Endothelial cell of umbilical vein (primary cell): ENCODE results near the gene MPP4. TPM values are rescaled to one million over a fixed set of nuclear protein-coding genes. Genes with fewer than 3 reads are reported as not detected.

Source experiments
- BruUV-seq: library from RNA; stranded (reverse); fragments of 400-500 nt; replicated peaks from 2 replicates; lab custom pipeline; 2021; lab: Mats Ljungman, UMichigan
- CTCF ChIA-PET: fragments of 300-600, 350-600 bp; sonication (Branson Sonifier 250); formaldehyde crosslinking; loops from one replicate; lab custom pipeline; 2021; ENCODE audit warnings: antibody characterized with exemption, inconsistent platforms; lab: Charles Lee
- POLR2A ChIA-PET: fragments of 300-600, 350-600 bp; sonication (Branson Sonifier 250); formaldehyde crosslinking; loops from one replicate; lab custom pipeline; 2021; ENCODE audit warnings: antibody characterized with exemption, inconsistent platforms; lab: Charles Lee
- DNase-seq: peaks from one replicate; pipeline ENCODE4 v3.0.0-alpha.2; 2011; ENCODE audit warnings: low read depth, low spot score
- FAIRE-seq: peaks from 2 replicates; lab custom pipeline; 2011; peaks lifted over from hg19 to GRCh38; lab: Jason Lieb, UNC
- H2AFZ ChIP-seq: 2 replicates; pipeline ENCODE4 v1.6.0; 2012; ENCODE audit warnings: low read depth, low read length, control low read depth, inconsistent platforms
- H3K27ac ChIP-seq: 2 replicates; pipeline ENCODE4 v1.5.1; 2011; ENCODE audit warnings: low read depth, mild to moderate bottlenecking, control low read depth, low read length, moderate library complexity; ENCODE audit not compliant: insufficient read depth
- H3K27me3 ChIP-seq, 2 experiments: 2 replicates each; pipeline versions ENCODE4 v1.6.0 to v1.6.1; 2011; ENCODE audit warnings: low read length in 2 of 2, mixed read lengths in 1 of 2; ENCODE audit not compliant: control insufficient read depth in 2 of 2, insufficient read depth in 2 of 2
- H3K36me3 ChIP-seq, 2 experiments: 2 replicates in 1 of 2; 3 replicates in 1 of 2; pipeline ENCODE4 v1.5.1; 2011; ENCODE audit warnings: low read length in 2 of 2, mild to moderate bottlenecking in 1 of 2, moderate library complexity in 1 of 2; ENCODE audit not compliant: control insufficient read depth in 2 of 2, insufficient read depth in 2 of 2; ENCODE audit errors: extremely low read depth in 1 of 2
- H3K4me1 ChIP-seq: 3 replicates; pipeline ENCODE4 v1.5.1; 2011; ENCODE audit warnings: mild to moderate bottlenecking, low read length; ENCODE audit not compliant: control insufficient read depth, insufficient read depth; ENCODE audit errors: extremely low read depth
- H3K4me2 ChIP-seq: 2 replicates; pipeline ENCODE4 v1.6.1; 2011; ENCODE audit warnings: low read length, control low read depth, mixed read lengths; ENCODE audit not compliant: insufficient read depth
- H3K4me3 ChIP-seq, 3 experiments: fragments of 200-600 bp in 1 of 3; sonication (generic), shearing (Covaris generic) in 1 of 3; replicated peaks in 1 of 3; 2 replicates each; pipeline ENCODE4 v1.5.1; 2011 to 2016; ENCODE audit warnings: control low read depth in 3 of 3, low read length in 3 of 3, mild to moderate bottlenecking in 2 of 3, inconsistent platforms in 1 of 3, low read depth in 1 of 3, moderate library complexity in 1 of 3; ENCODE audit not compliant: insufficient read depth in 1 of 3
- H3K79me2 ChIP-seq: 2 replicates; pipeline ENCODE4 v1.6.0; 2012; ENCODE audit warnings: low read length, inconsistent platforms; ENCODE audit not compliant: control insufficient read depth, insufficient read depth
- H3K9ac ChIP-seq: replicated peaks from 2 replicates; pipeline ENCODE3; 2011; ENCODE audit warnings: low read length, control low read depth; ENCODE audit not compliant: insufficient read depth; ENCODE audit errors: extremely low read depth
- H3K9me1 ChIP-seq: replicated peaks from 3 replicates; pipeline ENCODE4 v1.6.0; 2011; ENCODE audit warnings: mild to moderate bottlenecking, low read length; ENCODE audit not compliant: control insufficient read depth, insufficient read depth; ENCODE audit errors: extremely low read depth
- H3K9me3 ChIP-seq: replicated peaks from 2 replicates; pipeline ENCODE4 v1.5.1; 2012; ENCODE audit warnings: low read length, inconsistent platforms; ENCODE audit not compliant: control insufficient read depth, insufficient read depth
- H4K20me1 ChIP-seq: replicated peaks from 2 replicates; pipeline ENCODE3; 2011; ENCODE audit warnings: mild to moderate bottlenecking, low read length; ENCODE audit not compliant: control insufficient read depth, insufficient read depth; ENCODE audit errors: extremely low read depth
- EZH2 ChIP-seq: IDR thresholded peaks from 2 replicates; pipeline ENCODE4 v1.6.1; 2012; ENCODE audit warnings: borderline replicate concordance, low read depth, mild to moderate bottlenecking, moderate library complexity, low read length, inconsistent platforms; ENCODE audit not compliant: severe bottlenecking
- FOS ChIP-seq: IDR thresholded peaks from 2 replicates; pipeline ENCODE4 v1.6.1; 2011; ENCODE audit warnings: mild to moderate bottlenecking, low read length, moderate library complexity, borderline replicate concordance; ENCODE audit not compliant: insufficient read depth
- GATA2 ChIP-seq: IDR thresholded peaks from 2 replicates; pipeline ENCODE4 v1.7.0; 2011; ENCODE audit warnings: low read depth, mild to moderate bottlenecking, moderate library complexity, mixed read lengths, low read length; ENCODE audit not compliant: insufficient read length, insufficient read depth
- JUN ChIP-seq: IDR thresholded peaks from 2 replicates; pipeline ENCODE4 v1.6.1; 2011; ENCODE audit warnings: borderline replicate concordance, low read depth; ENCODE audit not compliant: insufficient read length, insufficient read depth
- MYC ChIP-seq: IDR thresholded peaks from one replicate; pipeline ENCODE4 v1.6.1; 2011; ENCODE audit warnings: mild to moderate bottlenecking, low read depth, low read length
- POLR2A ChIP-seq: IDR thresholded peaks from 2 replicates; pipeline ENCODE4 v1.6.1; 2012; ENCODE audit warnings: low read depth, mild to moderate bottlenecking, control low read depth, low read length
- POLR2AphosphoS5 ChIP-seq: IDR thresholded peaks from 2 replicates; pipeline ENCODE4 v1.6.1; 2012; ENCODE audit warnings: low read depth, mild to moderate bottlenecking, control low read depth, low read length, moderate library complexity; ENCODE audit not compliant: insufficient read depth
- dilution Hi-C: fragments of 300-500 bp; cut with MboI; formaldehyde crosslinking; loops from one replicate; pipeline ENCODE4 v1.15.0; 2019; ENCODE audit warnings: low sequenced_read_pairs; ENCODE audit not compliant: extremely low pct_ligation_motif_present
- intact Hi-C: fragments of 100-400 bp; cut with micrococcal nuclease; formaldehyde crosslinking; loops from one replicate; pipeline ENCODE4 v1.10.0; 2022
- polyA plus RNA-seq, 4 experiments: library from polyadenylated mRNA; depleted of rRNA in 3 of 4; stranded (reverse) in 3 of 4; unstranded in 1 of 4; fragments of >200 nt; gene quantifications; 2 replicates each; pipeline versions ENCODE4 v1.2.1 to v1.2.3, GENCODE V29; 2011 to 2012; ENCODE audit warnings: missing spikeins in 1 of 4
- total RNA-seq: library from RNA; stranded (reverse); gene quantifications from 2 replicates; pipeline ENCODE4 v1.2.3, GENCODE V29; 2021
- TF ChIP-seq, protein P1 (sequence below): IDR thresholded peaks from 2 replicates; pipeline ENCODE4 v1.6.1; 2011; ENCODE audit not compliant: insufficient read depth, insufficient read length
- TF ChIP-seq, protein P2 (sequence below), 2 donors: IDR thresholded peaks; 1 replicate in 1 of 2; 2 replicates in 1 of 2; pipeline ENCODE4 v1.5.1; 2011; ENCODE audit warnings: low read length in 2 of 2, mild to moderate bottlenecking in 2 of 2, moderate library complexity in 2 of 2, control low read depth in 1 of 2, inconsistent platforms in 1 of 2, low read depth in 1 of 2; ENCODE audit not compliant: insufficient read depth in 1 of 2; ENCODE audit errors: extremely low read depth in 1 of 2

Gene MPP4
- total and polyA plus RNA-seq, 2 donors (not counting 3 experiments of a cell fraction or from before 2014, with no cell fraction given), result 5.6 to 7.6 TPM

DNA sequence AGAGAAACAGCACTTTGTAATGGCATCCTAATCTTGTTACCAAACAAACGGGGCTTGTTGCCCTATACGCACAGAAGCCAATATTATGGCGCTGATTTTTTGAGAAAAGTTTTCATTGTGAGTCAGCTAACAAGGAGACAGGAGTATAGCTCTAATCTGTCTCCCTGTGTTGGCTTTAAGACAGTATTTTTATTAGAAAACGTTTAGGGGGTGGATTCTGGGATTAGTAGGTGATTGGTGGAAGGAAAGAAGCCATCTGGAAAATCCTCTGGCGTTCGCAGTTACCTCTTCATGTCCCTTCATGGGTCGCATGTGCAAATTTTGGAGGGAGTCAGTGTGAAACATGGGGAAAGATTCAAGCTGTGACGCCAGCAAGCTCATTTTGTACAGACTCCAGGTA is 54.4 kb downstream of the MPP4 start:
- intact Hi-C loops, result loop anchor here (5.0 kb wide), 1 partner anchor 138 kb away; the partner anchor contains the start of gene ALS2
- DNase-seq (no peak), FAIRE-seq (no peak)
- Histone ChIP-seq H3K4me1 (peaks cover 12% of the 10 kb centered on the region), H2AFZ (peak overlapping the region; percentile 92), H3K4me2 (peak overlapping the region; percentile 98), H3K9me3 (no peaks in the 10 kb centered on the region), H3K79me2 (peaks cover 14% of the 10 kb centered on the region), H3K36me3 (no peaks in the 10 kb centered on the region), H3K9ac (no peak overlapping the region), H3K27ac (no peak overlapping the region), H3K4me3 (no peak overlapping the region), H4K20me1 (no peaks in the 10 kb centered on the region), H3K27me3 (no peaks in the 10 kb centered on the region), H3K9me1 (no peaks in the 10 kb centered on the region)
- ChIA-PET POLR2A (no interaction called here), CTCF (interaction anchor here (1.5 to 2.3 kb wide), 2 partner anchors 21 to 64 kb away, joined by 5 to 13 read pairs; no protein-coding TSS in a partner anchor)
- dilution Hi-C loops, result no loop called here
- TF ChIP-seq POLR2AphosphoS5, result no peak
- no peak for TF ChIP-seq FOS
- TF ChIP-seq JUN, result no peak
- no peak for TF ChIP-seq GATA2
- no peak for TF ChIP-seq EZH2
- TF ChIP-seq, protein P1, sequence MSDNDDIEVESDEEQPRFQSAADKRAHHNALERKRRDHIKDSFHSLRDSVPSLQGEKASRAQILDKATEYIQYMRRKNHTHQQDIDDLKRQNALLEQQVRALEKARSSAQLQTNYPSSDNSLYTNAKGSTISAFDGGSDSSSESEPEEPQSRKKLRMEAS, result no peak
- TF ChIP-seq, protein P2, sequence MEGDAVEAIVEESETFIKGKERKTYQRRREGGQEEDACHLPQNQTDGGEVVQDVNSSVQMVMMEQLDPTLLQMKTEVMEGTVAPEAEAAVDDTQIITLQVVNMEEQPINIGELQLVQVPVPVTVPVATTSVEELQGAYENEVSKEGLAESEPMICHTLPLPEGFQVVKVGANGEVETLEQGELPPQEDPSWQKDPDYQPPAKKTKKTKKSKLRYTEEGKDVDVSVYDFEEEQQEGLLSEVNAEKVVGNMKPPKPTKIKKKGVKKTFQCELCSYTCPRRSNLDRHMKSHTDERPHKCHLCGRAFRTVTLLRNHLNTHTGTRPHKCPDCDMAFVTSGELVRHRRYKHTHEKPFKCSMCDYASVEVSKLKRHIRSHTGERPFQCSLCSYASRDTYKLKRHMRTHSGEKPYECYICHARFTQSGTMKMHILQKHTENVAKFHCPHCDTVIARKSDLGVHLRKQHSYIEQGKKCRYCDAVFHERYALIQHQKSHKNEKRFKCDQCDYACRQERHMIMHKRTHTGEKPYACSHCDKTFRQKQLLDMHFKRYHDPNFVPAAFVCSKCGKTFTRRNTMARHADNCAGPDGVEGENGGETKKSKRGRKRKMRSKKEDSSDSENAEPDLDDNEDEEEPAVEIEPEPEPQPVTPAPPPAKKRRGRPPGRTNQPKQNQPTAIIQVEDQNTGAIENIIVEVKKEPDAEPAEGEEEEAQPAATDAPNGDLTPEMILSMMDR (IDR thresholded peaks at IDR 0.05; ENCODE audit: extremely low read depth in 1 of 2, insufficient read depth in 1 of 2, low read depth in 1 of 2, low read length in 2 of 2), result no peak
- no peak for TF ChIP-seq MYC
- no peak for TF ChIP-seq POLR2A
- BruUV-seq, result no TSS peak
